PFSK-1 (cell line): Measurements from ENCODE around the gene NEUROG3.

Experiments
- SIN3A ChIP-seq: IDR thresholded peaks from 2 replicates; pipeline ENCODE4 v1.6.1; 2012; ENCODE audit warnings: mild to moderate bottlenecking, low read length, moderate library complexity, borderline replicate concordance; ENCODE audit not compliant: insufficient read depth
- TAF1 ChIP-seq: IDR thresholded peaks from 2 replicates; pipeline ENCODE4 v1.6.1; 2012; ENCODE audit warnings: low read length, control low read depth, borderline replicate concordance; ENCODE audit not compliant: insufficient read depth

- TF ChIP-seq TAF1 (no peak), SIN3A (no peak)
These were observed 45.3 kb downstream of the NEUROG3 start for GRCh38 chr10:69527961-69528360.
